ENCODE results near the gene MAP3K1. TPM values are rescaled to one million over a fixed set of nuclear protein-coding genes. Genes with fewer than 3 reads are reported as not detected.

The MAP3K1 gene
- total and polyA plus RNA-seq, 2 experiments from 2014 or later = 11.2 to 24.0 TPM

DNA sequence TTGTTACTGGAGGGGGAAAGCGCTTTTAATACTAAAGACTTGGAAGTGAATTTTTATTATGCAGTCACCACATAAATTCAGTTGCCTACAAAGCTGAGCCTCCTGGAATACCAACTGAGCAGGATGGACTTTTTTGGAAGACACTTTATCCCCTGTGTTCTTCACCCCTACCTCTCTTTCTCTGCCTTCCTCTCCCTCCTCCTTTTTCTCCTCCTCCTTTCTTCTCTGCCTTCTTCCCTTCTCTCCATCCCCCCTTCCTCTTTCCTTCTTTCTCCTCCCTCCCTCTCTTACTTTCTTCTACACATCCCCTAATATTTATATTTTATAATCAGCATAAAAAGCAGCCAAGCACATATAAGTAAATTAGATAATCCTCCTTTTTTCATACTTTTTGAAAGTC, 39.6 kb downstream of the MAP3K1 start:
- Histone ChIP-seq H3K27ac (no peak overlapping the region), H3K9me3 (ENCODE audit: low read depth) (no peaks in the 10 kb centered on the region), H3K27me3 (no peaks in the 10 kb centered on the region), H3K4me1 (ENCODE audit: low read depth) (peaks cover 6% of the 10 kb centered on the region), H3K4me3 (no peak overlapping the region), H3K36me3 (peaks cover 9% of the 10 kb centered on the region)
- DNase-seq (ENCODE audit: low read depth in 1 of 2, low spot score in 1 of 2) = no peak
- TF ChIP-seq, protein P1, sequence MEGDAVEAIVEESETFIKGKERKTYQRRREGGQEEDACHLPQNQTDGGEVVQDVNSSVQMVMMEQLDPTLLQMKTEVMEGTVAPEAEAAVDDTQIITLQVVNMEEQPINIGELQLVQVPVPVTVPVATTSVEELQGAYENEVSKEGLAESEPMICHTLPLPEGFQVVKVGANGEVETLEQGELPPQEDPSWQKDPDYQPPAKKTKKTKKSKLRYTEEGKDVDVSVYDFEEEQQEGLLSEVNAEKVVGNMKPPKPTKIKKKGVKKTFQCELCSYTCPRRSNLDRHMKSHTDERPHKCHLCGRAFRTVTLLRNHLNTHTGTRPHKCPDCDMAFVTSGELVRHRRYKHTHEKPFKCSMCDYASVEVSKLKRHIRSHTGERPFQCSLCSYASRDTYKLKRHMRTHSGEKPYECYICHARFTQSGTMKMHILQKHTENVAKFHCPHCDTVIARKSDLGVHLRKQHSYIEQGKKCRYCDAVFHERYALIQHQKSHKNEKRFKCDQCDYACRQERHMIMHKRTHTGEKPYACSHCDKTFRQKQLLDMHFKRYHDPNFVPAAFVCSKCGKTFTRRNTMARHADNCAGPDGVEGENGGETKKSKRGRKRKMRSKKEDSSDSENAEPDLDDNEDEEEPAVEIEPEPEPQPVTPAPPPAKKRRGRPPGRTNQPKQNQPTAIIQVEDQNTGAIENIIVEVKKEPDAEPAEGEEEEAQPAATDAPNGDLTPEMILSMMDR (IDR thresholded peaks at IDR 0.05; ENCODE audit: low read depth, low read length) = no peak

- Histone ChIP-seq H3K4me1 (ENCODE audit: low read depth) (peaks cover under 1% of the 10 kb centered on the region), H3K27me3 (no peaks in the 10 kb centered on the region), H3K4me3 (no peak overlapping the region), H3K27ac (no peak overlapping the region), H3K36me3 (peaks cover 15% of the 10 kb centered on the region), H3K9me3 (ENCODE audit: low read depth) (no peaks in the 10 kb centered on the region)
- no peak for DNase-seq (ENCODE audit: low read depth in 1 of 2, low spot score in 1 of 2)
- TF ChIP-seq, protein P1 (IDR thresholded peaks at IDR 0.05; ENCODE audit: low read depth, low read length) = no peak
These were observed 41.3 kb downstream of the MAP3K1 start for GRCh38 chr5:56856541-56857178.

DNA sequence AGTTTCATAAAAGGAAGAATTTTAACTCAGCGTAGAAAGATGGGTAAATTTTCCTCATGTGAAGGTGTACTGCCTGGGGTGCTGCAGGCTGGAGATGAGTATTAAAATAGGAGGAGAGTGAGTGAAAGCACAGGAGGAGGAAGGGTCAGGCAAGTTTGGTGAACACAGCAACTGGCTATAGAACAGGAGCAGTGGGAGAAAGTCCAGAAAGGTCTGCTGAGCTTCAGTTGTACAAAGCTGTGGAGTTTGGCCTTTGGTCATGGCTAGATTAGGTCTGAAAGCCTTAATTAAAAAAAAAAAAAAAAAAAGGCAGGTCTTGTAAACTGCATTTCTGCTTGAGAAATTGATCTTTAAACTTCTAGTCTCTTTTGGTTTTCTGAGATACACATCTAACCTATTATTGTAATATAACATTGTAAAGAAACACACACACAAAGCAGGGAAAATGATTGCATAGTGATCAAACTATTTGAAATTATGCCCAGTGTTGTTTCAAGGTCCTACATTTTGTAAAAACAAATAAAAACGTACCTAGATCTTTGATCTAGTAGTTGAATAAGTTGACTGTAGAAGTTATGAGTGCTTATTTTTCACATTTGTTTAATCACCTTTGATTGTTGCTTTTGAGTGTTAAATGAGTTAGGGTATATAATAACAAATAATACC, 43.6 kb downstream of the MAP3K1 start:
- H3K27me3 ChIP-seq = no peaks in the 10 kb centered on the region
- H3K27ac ChIP-seq = no peak overlapping the region
- TF ChIP-seq, protein P1 (IDR thresholded peaks at IDR 0.05; ENCODE audit: low read depth, low read length) = no peak
- no peaks in the 10 kb centered on the region for H3K4me1 ChIP-seq (ENCODE audit: low read depth)
- H3K9me3 ChIP-seq (ENCODE audit: low read depth) = no peaks in the 10 kb centered on the region
- DNase-seq (ENCODE audit: low read depth in 1 of 2, low spot score in 1 of 2) = no peak
- H3K36me3 ChIP-seq = peaks cover 17% of the 10 kb centered on the region
- H3K4me3 ChIP-seq = no peak overlapping the region

DNA sequence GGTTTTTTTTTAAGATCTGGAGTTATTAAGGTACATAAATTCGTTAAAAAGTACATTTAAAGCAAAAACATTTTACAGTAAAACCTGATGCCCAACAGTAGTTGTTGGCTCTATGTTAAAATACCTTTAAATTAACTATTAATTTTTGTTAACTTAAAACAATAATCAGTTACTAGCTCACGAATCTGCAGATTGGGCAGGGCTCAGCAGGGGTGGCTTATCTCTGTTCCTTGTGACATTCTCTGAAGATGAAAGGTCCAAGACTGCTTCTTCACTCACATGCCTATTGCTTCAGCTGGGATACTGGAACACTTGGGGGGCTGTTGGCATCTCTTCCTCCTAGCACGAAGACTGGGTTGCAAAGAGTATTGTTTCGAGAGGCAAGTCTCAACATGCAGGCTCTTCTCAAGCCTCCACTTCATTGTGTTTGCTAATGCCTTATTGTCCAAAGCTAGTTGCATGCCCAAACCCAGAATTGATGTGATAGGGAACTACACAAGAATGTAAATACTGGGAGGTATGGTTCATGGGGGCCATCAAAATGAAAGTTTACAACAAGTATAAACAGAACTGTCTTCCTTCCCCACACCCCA, 46.6 kb downstream of the MAP3K1 start:
- TF ChIP-seq, protein P1 (IDR thresholded peaks at IDR 0.05; ENCODE audit: low read depth, low read length) = no peak
- Histone ChIP-seq H3K27ac (no peak overlapping the region), H3K4me1 (ENCODE audit: low read depth) (no peaks in the 10 kb centered on the region)

GRCh38 chr5:56862909-56863308, 47.6 kb downstream of the MAP3K1 start:
- Histone ChIP-seq H3K4me1 (ENCODE audit: low read depth) (no peaks in the 10 kb centered on the region), H3K27ac (no peak overlapping the region), H3K27me3 (no peaks in the 10 kb centered on the region), H3K4me3 (no peak overlapping the region), H3K36me3 (peaks cover 52% of the 10 kb centered on the region), H3K9me3 (ENCODE audit: low read depth) (no peaks in the 10 kb centered on the region)
- DNase-seq (ENCODE audit: low read depth in 1 of 2, low spot score in 1 of 2) = no peak
- TF ChIP-seq, protein P1 (IDR thresholded peaks at IDR 0.05; ENCODE audit: low read depth, low read length) = no peak

More for the DNA sequence above, 46.6 kb downstream of the MAP3K1 start:
- H3K4me3 ChIP-seq = no peak overlapping the region
- no peaks in the 10 kb centered on the region for H3K9me3 ChIP-seq (ENCODE audit: low read depth)
- DNase-seq (ENCODE audit: low read depth in 1 of 2, low spot score in 1 of 2) = no peak
- H3K36me3 ChIP-seq = peaks cover 44% of the 10 kb centered on the region
- H3K27me3 ChIP-seq = no peaks in the 10 kb centered on the region
